Fibroblast of lung (primary cell): Measurements from ENCODE around the gene HTRA3. TPM values are rescaled to one million over a fixed set of nuclear protein-coding genes. Genes with fewer than 3 reads are reported as not detected.

Source experiments
- DNase-seq, 2 donors: peaks; one replicate each; pipeline versions ENCODE4 v3.0.0 to v3.0.0-alpha.2; 2010; ENCODE audit warnings: low read depth in 2 of 2
- H2AFZ ChIP-seq: 2 replicates; pipeline ENCODE4 v1.5.1; 2012; ENCODE audit warnings: low read length, control low read depth, inconsistent platforms
- H3K27ac ChIP-seq: 2 replicates; pipeline ENCODE4 v1.5.1; 2011; ENCODE audit warnings: low read length, control low read depth; ENCODE audit not compliant: insufficient read depth
- H3K27me3 ChIP-seq: 2 replicates; pipeline ENCODE4 v1.5.1; 2011; ENCODE audit warnings: mild to moderate bottlenecking, low read length; ENCODE audit not compliant: control insufficient read depth, insufficient read depth
- H3K36me3 ChIP-seq: 2 replicates; pipeline ENCODE4 v1.5.1; 2011; ENCODE audit warnings: low read length; ENCODE audit not compliant: control insufficient read depth, insufficient read depth
- H3K4me1 ChIP-seq: 2 replicates; pipeline ENCODE4 v1.5.1; 2011; ENCODE audit warnings: low read length; ENCODE audit not compliant: control insufficient read depth, insufficient read depth; ENCODE audit errors: extremely low read depth
- H3K4me2 ChIP-seq: 2 replicates; pipeline ENCODE4 v1.5.1; 2011; ENCODE audit warnings: low read length, control low read depth; ENCODE audit not compliant: insufficient read depth; ENCODE audit errors: extremely low read depth
- H3K4me3 ChIP-seq, 4 experiments: fragments of 200-600 bp in 1 of 4; sonication (generic) in 1 of 4; replicated peaks in 1 of 4; 2 replicates each; pipeline ENCODE4 v1.5.1; 2011 to 2016; ENCODE audit warnings: low read length in 4 of 4, low read depth in 3 of 4, mild to moderate bottlenecking in 3 of 4, control low read depth in 2 of 4, inconsistent platforms in 1 of 4, mixed read lengths in 1 of 4; ENCODE audit not compliant: insufficient read depth in 1 of 4; ENCODE audit errors: control extremely low read depth in 1 of 4
- H3K79me2 ChIP-seq: 2 replicates; pipeline ENCODE4 v1.5.1; 2012; ENCODE audit warnings: mild to moderate bottlenecking, low read length, inconsistent platforms; ENCODE audit not compliant: control insufficient read depth, insufficient read depth
- H3K9ac ChIP-seq: 2 replicates; pipeline ENCODE4 v1.5.1; 2011; ENCODE audit warnings: mild to moderate bottlenecking, low read length, control low read depth; ENCODE audit not compliant: insufficient read depth
- H3K9me3 ChIP-seq: 2 replicates; pipeline ENCODE4 v1.5.1; 2012; ENCODE audit warnings: low read depth, low read length; ENCODE audit not compliant: control insufficient read depth, insufficient read depth
- H4K20me1 ChIP-seq: 2 replicates; pipeline ENCODE4 v1.5.1; 2011; ENCODE audit warnings: low read length; ENCODE audit not compliant: control insufficient read depth, insufficient read depth; ENCODE audit errors: extremely low read depth
- CTCF ChIP-seq, 2 donors: IDR thresholded peaks in 1 of 2; conservative IDR thresholded peaks in 1 of 2; 1 replicate in 1 of 2; 2 replicates in 1 of 2; pipeline ENCODE4 v1.5.1; 2011 to 2012; ENCODE audit warnings: low read length in 2 of 2, control low read depth in 1 of 2, inconsistent platforms in 1 of 2, low read depth in 1 of 2, mild to moderate bottlenecking in 1 of 2
- EZH2 ChIP-seq: IDR thresholded peaks from 2 replicates; pipeline ENCODE4 v1.5.1; 2012; ENCODE audit warnings: low read length, control low read depth, mild to moderate bottlenecking; ENCODE audit errors: missing control alignments
- polyA plus RNA-seq, 2 donors: library from polyadenylated mRNA; depleted of rRNA in 1 of 2; stranded (reverse) in 1 of 2; unstranded in 1 of 2; fragments of >200 nt; gene quantifications; 2 replicates each; pipeline ENCODE4 v1.2.1, GENCODE V29; 2011 to 2012; ENCODE audit warnings: missing spikeins in 1 of 2
- total RNA-seq: library from RNA; depleted of rRNA; stranded (reverse); fragments of >200 nt; gene quantifications from 2 replicates; pipeline ENCODE4 v1.2.1, GENCODE V29; 2014

The HTRA3 gene
- total and polyA plus RNA-seq, 2 donors (not counting 1 experiment from before 2014, with no cell fraction given) = 2.8 to 3.5 TPM

- no peak overlapping the region for H3K9ac ChIP-seq
- H3K9me3 ChIP-seq = no peaks in the 10 kb centered on the region
- no peaks in the 10 kb centered on the region for H4K20me1 ChIP-seq
- H3K36me3 ChIP-seq = no peaks in the 10 kb centered on the region
- no peak overlapping the region for H2AFZ ChIP-seq
- H3K27ac ChIP-seq = no peak overlapping the region
- peaks cover 9% of the 10 kb centered on the region for H3K27me3 ChIP-seq
- H3K79me2 ChIP-seq = no peaks in the 10 kb centered on the region
- no peak overlapping the region for H3K4me2 ChIP-seq
- no peak for DNase-seq
- no peak for TF ChIP-seq EZH2
- no peak for TF ChIP-seq CTCF (conservative IDR thresholded peaks at IDR 0.05 in 1 of 2, IDR thresholded peaks at IDR 0.05 in 1 of 2; ENCODE audit: low read depth in 1 of 2, low read length in 2 of 2)
- H3K4me1 ChIP-seq = no peaks in the 10 kb centered on the region
- no peak overlapping the region for H3K4me3 ChIP-seq
These were observed 59.5 kb downstream of the HTRA3 start for GRCh38 chr4:8328866-8329559.

GRCh38 chr4:8329560-8329858 lies 60.0 kb downstream of the HTRA3 start:
- TF ChIP-seq EZH2 (no peak), CTCF (conservative IDR thresholded peaks at IDR 0.05 in 1 of 2, IDR thresholded peaks at IDR 0.05 in 1 of 2; ENCODE audit: low read depth in 1 of 2, low read length in 2 of 2) (no peak)
- DNase-seq = no peak
- Histone ChIP-seq H3K9me3 (no peaks in the 10 kb centered on the region), H4K20me1 (no peaks in the 10 kb centered on the region), H3K79me2 (no peaks in the 10 kb centered on the region), H3K27me3 (peaks cover 9% of the 10 kb centered on the region), H3K4me3 (no peak overlapping the region), H3K4me2 (no peak overlapping the region), H2AFZ (no peak overlapping the region), H3K4me1 (no peaks in the 10 kb centered on the region), H3K9ac (no peak overlapping the region), H3K27ac (no peak overlapping the region), H3K36me3 (no peaks in the 10 kb centered on the region)

GRCh38 chr4:8329859-8330761 lies 60.6 kb downstream of the HTRA3 start:
- no peaks in the 10 kb centered on the region for H3K79me2 ChIP-seq
- no peak overlapping the region for H3K27ac ChIP-seq
- H3K9ac ChIP-seq = no peak overlapping the region
- no peaks in the 10 kb centered on the region for H3K9me3 ChIP-seq
- H3K4me2 ChIP-seq = no peak overlapping the region
- DNase-seq = no peak
- H3K4me3 ChIP-seq = no peak overlapping the region
- TF ChIP-seq EZH2 (no peak), CTCF (conservative IDR thresholded peaks at IDR 0.05 in 1 of 2, IDR thresholded peaks at IDR 0.05 in 1 of 2; ENCODE audit: low read depth in 1 of 2, low read length in 2 of 2) (no peak)
- H3K36me3 ChIP-seq = no peaks in the 10 kb centered on the region
- no peaks in the 10 kb centered on the region for H3K4me1 ChIP-seq
- no peak overlapping the region for H2AFZ ChIP-seq
- H3K27me3 ChIP-seq = peaks cover 9% of the 10 kb centered on the region
- no peaks in the 10 kb centered on the region for H4K20me1 ChIP-seq
